Fibroblast of skin of back (primary cell): ENCODE measurements around the gene ZNF775.

Experiments
- DNase-seq: peaks from one replicate; pipeline ENCODE4 v3.0.0-alpha.2; 2013

Gene ZNF775

DNA sequence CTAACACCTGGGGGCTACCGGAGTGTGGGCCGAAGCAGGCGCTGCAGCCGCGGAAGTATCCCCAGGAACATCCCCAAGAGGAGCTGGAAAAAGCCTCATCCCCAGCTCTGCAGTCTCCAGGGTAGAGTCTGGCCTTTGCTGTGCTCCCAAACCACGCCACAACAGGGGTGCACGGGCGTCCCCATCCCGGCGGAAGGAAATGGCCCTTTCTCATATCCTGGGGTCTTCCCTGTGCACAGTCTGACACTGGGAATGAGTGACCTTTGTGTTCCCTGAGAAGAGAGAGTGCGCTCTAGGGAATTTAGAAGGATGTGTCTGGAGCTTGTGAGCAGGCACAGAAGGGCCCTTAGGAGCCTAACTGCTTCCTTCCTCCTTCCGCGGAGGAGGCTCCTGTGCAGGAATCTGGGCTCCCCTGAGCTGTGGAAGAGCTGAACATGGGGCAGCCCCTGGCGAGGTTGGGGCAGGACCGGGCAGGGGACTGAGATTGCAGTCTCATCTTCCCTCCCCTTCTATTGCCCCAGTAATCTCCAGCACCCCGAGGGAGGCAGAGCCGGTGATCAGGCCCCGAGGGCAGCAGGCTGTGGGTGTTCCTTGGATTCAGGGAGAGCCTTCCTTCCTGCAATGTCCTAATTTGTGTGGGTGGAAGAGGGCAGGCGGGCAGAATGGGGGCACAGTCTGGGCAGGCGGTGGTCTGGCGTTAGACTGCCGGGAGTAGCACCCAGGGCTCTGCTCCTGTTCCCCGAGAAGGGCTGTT lies 9.2 kb upstream of the ZNF775 start:
- no peak for DNase-seq

DNA sequence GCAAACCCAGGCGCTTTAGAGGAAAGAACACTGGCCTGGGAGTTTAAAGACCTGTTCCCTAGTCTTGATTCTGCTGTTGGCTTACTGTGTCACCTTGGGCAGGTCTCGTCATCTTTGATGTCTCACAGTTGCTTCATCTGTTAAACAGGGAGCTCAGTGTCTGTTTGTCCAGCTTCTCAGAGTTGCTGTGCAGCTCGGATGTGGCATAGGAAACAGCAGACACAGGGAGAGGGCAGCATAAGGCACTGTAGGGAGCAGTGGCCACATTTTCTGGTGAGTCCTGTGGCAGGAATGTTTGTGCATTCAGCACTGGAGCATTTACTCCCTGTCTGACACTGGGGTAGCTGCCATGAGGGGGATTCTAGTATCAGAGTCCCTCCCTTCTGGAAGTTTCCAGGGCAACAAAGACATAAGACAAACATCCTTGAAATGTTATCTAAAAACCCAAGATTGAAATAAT lies 8.5 kb upstream of the ZNF775 start:
- DNase-seq: peak; percentile 89

DNA sequence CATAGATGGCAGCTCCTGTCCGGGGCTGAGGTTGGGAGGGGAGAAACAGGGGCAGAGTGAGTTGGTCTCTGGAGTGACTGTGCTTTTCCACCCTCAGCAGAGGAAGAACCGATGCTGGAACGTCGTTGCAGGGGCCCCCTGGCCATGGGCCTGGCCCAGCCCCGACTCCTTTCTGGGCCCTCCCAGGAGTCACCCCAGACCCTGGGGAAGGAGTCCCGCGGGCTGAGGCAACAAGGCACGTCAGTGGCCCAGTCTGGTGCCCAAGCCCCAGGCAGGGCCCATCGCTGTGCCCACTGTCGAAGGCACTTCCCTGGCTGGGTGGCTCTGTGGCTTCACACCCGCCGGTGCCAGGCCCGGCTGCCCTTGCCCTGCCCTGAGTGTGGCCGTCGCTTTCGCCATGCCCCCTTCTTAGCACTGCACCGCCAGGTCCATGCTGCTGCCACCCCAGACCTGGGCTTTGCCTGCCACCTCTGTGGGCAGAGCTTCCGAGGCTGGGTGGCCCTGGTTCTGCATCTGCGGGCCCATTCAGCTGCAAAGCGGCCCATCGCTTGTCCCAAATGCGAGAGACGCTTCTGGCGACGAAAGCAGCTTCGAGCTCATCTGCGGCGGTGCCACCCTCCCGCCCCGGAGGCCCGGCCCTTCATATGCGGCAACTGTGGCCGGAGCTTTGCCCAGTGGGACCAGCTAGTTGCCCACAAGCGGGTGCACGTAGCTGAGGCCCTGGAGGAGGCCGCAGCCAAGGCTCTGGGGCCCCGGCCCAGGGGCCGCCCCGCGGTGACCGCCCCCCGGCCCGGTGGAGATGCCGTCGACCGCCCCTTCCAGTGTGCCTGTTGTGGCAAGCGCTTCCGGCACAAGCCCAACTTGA lies 7.8 kb upstream of the ZNF775 start:
- no peak for DNase-seq

GRCh38 chr7:150371996-150372270 lies 7.2 kb upstream of the ZNF775 start:
- DNase-seq: no peak

DNA sequence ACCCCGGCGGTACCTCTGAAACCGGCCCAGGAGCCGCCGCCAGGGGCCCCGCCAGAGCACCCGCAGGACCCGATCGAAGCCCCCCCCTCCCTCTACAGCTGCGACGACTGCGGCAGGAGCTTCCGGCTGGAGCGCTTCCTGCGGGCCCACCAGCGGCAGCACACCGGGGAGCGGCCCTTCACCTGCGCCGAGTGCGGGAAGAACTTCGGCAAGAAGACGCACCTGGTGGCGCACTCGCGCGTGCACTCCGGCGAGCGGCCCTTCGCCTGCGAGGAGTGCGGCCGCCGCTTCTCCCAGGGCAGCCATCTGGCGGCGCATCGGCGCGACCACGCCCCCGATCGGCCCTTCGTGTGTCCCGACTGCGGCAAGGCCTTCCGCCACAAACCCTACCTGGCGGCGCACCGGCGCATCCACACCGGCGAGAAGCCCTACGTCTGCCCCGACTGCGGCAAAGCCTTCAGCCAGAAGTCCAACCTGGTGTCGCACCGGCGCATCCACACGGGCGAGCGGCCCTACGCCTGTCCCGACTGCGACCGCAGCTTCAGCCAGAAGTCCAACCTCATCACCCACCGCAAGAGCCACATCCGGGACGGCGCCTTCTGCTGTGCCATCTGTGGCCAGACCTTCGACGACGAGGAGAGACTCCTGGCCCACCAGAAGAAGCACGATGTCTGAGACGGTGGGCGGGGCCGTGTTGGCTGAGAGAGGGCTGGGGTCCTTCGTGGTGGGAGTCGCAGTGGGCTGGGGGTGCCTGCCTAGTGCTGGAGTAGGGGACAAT lies 6.7 kb upstream of the ZNF775 start:
- DNase-seq: no peak

DNA sequence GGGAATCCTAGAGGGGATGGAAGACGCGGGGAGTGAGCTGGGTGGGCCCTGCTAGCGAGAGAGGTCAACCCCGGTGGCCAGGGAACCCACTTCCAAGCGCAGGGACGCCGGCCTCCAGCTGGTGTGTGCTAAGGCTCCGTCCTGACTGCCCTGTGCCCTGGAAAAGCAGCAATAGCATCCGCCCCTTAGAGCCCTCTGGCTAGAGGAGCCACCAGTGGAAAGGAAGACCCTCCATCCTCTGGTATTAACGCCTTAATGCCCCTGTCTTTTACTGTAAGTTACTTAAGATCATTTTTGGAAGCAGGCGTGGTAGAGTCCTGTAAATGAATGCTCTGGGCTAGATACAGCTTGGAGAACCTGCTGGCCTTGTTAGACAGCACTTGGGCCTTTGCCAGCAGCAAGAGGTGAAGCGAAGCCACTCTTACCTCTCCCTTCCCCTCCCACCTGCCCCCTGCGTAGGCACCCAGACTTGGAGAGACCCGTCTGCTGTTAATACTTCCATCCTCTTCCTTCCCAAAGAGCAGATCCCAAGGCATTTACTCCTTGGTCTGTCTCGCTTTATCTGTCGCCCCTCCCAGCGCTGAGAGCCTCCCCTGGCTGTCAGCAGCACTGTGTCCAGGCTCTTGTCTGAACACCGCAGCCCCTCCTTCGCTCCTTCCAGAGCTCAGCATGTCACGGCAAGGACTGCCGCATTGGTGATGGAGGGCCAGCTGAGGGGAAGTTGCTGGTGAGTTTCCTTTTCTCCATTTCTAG lies 5.9 kb upstream of the ZNF775 start:
- DNase-seq: no peak

DNA sequence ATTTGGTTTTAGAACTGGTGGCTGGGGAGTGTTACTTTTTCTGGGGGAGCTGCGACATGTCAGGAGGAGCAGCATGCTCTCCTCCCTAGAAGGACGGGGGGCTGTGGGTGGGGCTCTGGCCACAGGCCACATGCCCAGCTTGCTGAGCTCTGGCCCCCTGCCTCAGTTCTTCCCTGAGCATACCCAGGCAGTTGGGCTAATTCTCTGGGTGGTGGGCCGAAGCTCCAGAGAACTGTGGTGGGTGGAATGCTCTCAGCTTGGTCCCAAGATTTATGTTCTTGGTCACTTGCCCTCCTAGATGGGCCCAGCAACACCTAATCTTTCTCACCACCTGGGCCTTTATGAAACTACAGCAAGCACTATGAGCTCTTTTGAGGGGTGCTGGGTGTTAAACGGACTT lies 5.1 kb upstream of the ZNF775 start:
- DNase-seq: no peak

DNA sequence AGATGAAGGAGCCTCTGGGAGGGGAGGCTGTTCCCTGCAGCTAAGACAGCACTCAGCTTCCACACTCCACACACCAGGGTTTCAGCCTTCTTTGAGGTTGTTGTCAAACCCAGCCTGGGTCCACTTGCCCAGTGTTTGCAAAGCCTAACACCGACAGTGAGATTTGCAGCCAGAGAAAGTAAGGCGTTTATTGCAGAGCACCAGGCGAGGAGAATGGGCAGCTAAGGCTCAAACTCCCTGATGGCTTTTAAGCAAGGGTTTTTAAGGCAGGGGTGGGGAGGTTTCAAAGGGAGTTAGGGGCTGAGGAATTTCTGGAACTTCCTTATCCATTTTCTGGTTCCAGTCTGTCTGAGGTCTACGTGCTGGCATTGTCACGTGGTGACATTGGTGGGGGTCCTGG lies 4.7 kb upstream of the ZNF775 start:
- no peak for DNase-seq

GRCh38 chr7:150375662-150376521 lies 3.2 kb upstream of the ZNF775 start:
- no peak for DNase-seq

DNA sequence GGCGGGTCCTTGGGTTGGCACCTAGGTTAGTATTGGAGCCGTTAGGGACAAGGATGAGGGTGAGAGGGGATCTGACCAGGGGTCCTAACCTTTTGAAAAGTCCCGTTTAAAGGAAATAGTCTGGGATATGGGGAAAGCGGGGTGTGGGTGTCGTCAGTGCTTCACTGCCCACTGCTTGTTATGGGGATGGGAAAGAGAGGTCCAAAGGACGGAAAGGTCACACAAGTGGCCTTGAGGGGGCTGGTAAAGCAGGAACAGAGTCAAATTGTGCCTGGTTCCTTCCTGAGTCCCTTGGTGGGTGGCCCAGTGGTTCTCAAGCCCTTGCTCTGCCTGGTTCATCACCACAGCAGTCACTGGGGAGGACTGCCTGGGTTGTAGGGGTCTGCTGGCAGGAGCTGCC lies 2.6 kb upstream of the ZNF775 start:
- no peak for DNase-seq

DNA sequence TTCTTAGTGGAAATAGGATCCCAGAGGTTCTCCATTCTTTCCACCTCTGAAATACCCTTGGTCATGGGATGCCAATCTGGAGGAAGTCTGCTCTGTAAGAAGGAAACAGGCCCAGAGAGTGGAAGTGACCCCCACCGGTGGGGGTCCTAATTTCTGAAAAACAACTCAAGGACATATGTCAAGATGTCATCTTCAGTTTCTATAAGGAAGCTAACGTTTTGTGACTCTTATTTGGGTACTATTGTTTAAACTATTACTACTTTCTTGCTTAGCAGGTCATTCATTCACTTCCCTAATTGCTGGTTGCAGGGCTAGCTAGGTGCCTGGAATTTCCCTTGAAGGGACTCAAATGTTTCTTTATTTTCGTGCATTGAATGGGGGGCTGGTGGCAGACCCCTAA lies 1.9 kb upstream of the ZNF775 start:
- DNase-seq: no peak

DNA sequence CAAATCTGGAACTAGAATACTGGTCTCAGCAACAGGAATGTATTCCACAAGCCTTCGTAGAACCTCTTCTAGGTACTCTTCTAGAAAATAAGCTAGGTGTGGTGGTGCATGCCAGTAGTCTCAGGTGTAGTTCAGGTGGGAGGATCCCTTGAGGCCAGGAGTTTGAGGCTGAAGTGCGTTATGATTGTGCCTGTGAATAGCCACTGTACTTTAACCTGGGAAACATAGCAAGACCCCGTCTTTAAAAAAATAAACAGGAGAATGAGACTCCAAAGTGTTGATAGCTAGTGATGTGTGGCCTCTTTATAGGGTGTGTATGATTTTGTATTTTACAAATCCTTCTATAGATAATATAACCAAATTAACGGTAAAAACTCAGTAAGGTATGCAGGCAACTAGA lies 1.5 kb upstream of the ZNF775 start:
- no peak for DNase-seq

- peak; percentile 77 for DNase-seq
These were observed 846 bp upstream of the ZNF775 start for GRCh38 chr7:150378115-150378852.

DNA sequence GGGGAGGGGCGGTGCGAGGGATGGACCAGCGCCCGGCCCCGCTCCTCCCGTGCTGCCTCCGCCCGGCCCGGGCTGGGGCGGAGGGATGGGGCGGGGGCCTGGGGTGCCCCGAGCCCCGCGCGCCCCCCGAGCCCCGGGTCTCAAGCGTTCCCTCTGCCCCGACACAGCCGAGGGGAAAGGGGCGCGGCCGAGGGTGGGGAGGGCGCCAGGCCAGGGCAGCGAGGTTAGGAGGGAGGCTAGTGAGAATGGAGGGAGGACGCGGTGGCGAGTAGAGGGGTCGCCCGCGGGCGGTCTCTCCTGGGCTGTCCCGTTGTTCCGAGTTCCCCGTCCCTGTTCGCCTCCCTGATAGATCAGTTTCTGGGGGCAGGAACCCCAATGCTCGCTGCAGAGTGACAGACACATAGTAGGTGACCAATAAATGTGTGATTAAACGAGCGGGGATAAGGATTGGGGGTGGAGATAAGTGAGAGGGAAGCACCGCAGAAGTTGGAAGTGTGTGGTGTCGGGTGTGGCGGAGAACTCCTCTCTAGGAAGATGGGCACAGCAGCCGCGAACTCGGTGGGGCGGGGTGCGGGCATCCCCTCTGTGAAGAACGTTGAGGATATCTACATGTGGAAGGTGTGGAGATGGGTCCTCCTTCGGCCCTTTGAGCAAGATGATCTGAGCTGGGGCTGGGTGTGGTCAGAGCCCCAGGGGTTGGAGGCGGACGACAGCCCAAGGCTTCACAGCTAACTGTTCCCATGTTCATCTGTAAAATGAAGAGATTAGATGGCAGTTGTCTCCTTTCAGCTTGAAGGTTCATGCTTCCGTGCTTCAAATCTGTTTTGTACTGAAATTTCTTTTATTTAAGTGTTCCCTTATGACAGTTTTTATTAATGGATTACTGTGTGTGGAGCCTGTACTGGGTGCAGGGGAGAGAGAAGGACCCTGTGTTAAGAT lies 580 bp downstream of the ZNF775 start:
- peak; percentile 20 for DNase-seq

DNA sequence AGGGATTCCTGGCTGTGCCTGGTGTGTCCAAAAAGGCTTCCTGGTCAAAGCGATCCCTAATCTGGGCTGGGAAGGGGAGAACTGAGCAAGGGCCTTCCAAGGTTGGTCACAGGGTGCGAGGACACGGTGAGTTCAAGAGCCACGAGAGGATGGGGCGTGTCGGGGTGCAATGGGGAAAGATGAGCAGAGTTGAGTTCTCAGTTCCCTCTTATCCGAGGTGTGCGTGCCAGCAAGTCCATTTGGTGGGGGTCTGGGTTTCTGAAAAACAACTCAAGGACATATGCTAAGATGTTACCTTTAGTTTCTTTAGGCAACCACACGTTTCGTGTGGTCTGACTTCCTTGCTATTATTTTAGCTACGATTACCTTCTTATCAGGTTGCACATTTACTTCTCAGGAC lies 1.3 kb downstream of the ZNF775 start:
- no peak for DNase-seq

DNA sequence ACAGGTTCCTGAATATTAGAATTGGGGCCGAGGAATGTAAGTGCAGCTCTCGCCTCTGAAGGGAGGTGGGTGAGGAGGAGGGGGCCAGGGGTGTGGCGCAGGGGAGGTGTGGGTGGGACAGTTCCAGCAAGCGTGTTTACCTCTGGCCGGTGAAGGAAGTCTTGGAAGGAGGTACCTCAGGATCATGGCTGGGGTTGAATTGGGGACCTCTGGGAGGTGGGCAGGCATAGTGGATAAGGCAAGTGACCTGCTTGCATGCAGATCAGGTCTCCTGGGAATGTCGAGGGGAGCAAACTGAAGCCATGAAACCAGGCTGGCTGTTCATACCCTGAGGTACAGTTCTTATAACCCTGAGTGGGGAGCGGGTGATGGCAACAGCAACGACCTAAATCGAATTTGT lies 2.0 kb downstream of the ZNF775 start:
- DNase-seq: no peak

GRCh38 chr7:150381785-150382122 lies 2.6 kb downstream of the ZNF775 start:
- no peak for DNase-seq

- no peak for DNase-seq
These were observed 3.2 kb downstream of the ZNF775 start for GRCh38 chr7:150382123-150382843.

GRCh38 chr7:150382844-150383225 lies 3.7 kb downstream of the ZNF775 start:
- no peak for DNase-seq
